SK-N-SH treated with all-trans-retinoic acid at 6 μM for 48 hours (cell line): ENCODE measurements around the gene KRT25.

ENCODE experiments used
- ARNTL ChIP-seq: fragments of 450-650 bp; formaldehyde crosslinking; IDR thresholded peaks from 2 replicates; pipeline ENCODE4 v1.5.0; 2020; ENCODE audit warnings: low read depth, mild to moderate bottlenecking, moderate library complexity, borderline replicate concordance
- CSDC2 ChIP-seq: fragments of 250-450 bp; sonication (Bioruptor Pico); IDR thresholded peaks from 2 replicates; pipeline ENCODE4 v1.5.0; 2020; ENCODE audit warnings: mild to moderate bottlenecking, moderate library complexity
- GLIS3 ChIP-seq: fragments of 250-450 bp; sonication (Bioruptor Pico); IDR thresholded peaks from 2 replicates; pipeline ENCODE4 v1.5.0; 2020; ENCODE audit warnings: mild to moderate bottlenecking, moderate library complexity
- ISL1 ChIP-seq: fragments of 250-450 bp; sonication (Bioruptor Pico); IDR thresholded peaks from 2 replicates; pipeline ENCODE4 v2.1.2; 2022; ENCODE audit warnings: mild to moderate bottlenecking, moderate library complexity
- RARB ChIP-seq: fragments of 250-450 bp; sonication (Bioruptor Pico); IDR thresholded peaks from 2 replicates; pipeline ENCODE4 v1.8.0; 2021; ENCODE audit warnings: mild to moderate bottlenecking, moderate library complexity
- TOX ChIP-seq: fragments of 250-450 bp; sonication (Bioruptor Pico); IDR thresholded peaks from 2 replicates; pipeline ENCODE4 v1.8.0; 2021; ENCODE audit warnings: mild to moderate bottlenecking, moderate library complexity, borderline replicate concordance
- ZFP3 ChIP-seq: fragments of 250-450 bp; sonication (Bioruptor Pico); IDR thresholded peaks from 2 replicates; pipeline ENCODE4 v1.5.0; 2020; ENCODE audit warnings: mild to moderate bottlenecking, moderate library complexity
- ZFP30 ChIP-seq: fragments of 450-650 bp; formaldehyde crosslinking; IDR thresholded peaks from 2 replicates; pipeline ENCODE4 v1.5.0; 2022; ENCODE audit warnings: mild to moderate bottlenecking, moderate library complexity

GRCh38 chr17:40753804-40754203 lies 1.3 kb downstream of the KRT25 start:
- TF ChIP-seq ARNTL (CRISPR knock-in tag) (no peak), ZFP30 (no peak), RARB (CRISPR knock-in tag) (no peak), GLIS3 (no peak), ISL1 (CRISPR knock-in tag) (no peak), CSDC2 (CRISPR knock-in tag) (no peak), TOX (CRISPR knock-in tag) (no peak), ZFP3 (CRISPR knock-in tag) (no peak)
